DOHH2 (cell line): ENCODE measurements around the gene LRRC37A2.
"Not testable (repeated sequence)": the region's sequence is repeated elsewhere in the genome, so short reads cannot be mapped to it uniquely, and the experiment has no call there.

Source experiments
- H3F3A ChIP-seq: fragments of 200-600 bp; sonication (generic), shearing (Covaris generic); 2 replicates; pipeline ENCODE4 v1.6.0; 2016; ENCODE audit warnings: antibody characterized with exemption, mild to moderate bottlenecking; ENCODE audit not compliant: control insufficient read depth, insufficient read depth
- H3K27ac ChIP-seq: fragments of 200-600 bp; sonication (generic); 2 replicates; pipeline ENCODE4 v1.5.1; 2014; ENCODE audit warnings: low read depth, mild to moderate bottlenecking, low read length, moderate library complexity
- H3K27me3 ChIP-seq: fragments of 200-600 bp; sonication (generic); 2 replicates; pipeline ENCODE4 v1.6.1; 2014; ENCODE audit warnings: mild to moderate bottlenecking, low read length, mixed read lengths; ENCODE audit not compliant: control insufficient read depth
- H3K36me3 ChIP-seq: fragments of 200-600 bp; sonication (generic); 2 replicates; pipeline ENCODE4 v1.6.1; 2014; ENCODE audit warnings: mild to moderate bottlenecking, low read length, moderate library complexity, mixed read lengths; ENCODE audit not compliant: control insufficient read depth
- H3K4me1 ChIP-seq: fragments of 200-600 bp; sonication (generic); 2 replicates; pipeline ENCODE4 v1.6.1; 2014; ENCODE audit warnings: mild to moderate bottlenecking, low read length, mixed read lengths; ENCODE audit not compliant: control insufficient read depth
- H3K4me2 ChIP-seq: fragments of 200-600 bp; sonication (generic); 2 replicates; pipeline ENCODE4 v1.6.0; 2014; ENCODE audit warnings: mild to moderate bottlenecking, low read length, moderate library complexity
- H3K4me3 ChIP-seq: fragments of 200-600 bp; sonication (generic); 2 replicates; pipeline ENCODE4 v1.5.1; 2014; ENCODE audit warnings: mild to moderate bottlenecking, low read length, mixed read lengths
- H3K79me2 ChIP-seq: fragments of 200-600 bp; sonication (generic); 2 replicates; pipeline ENCODE4 v1.6.1; 2014; ENCODE audit warnings: mild to moderate bottlenecking, low read length, mixed read lengths; ENCODE audit not compliant: control insufficient read depth
- H3K9me2 ChIP-seq: fragments of 200-600 bp; sonication (generic); replicated peaks from 2 replicates; pipeline ENCODE4 v1.6.1; 2014; ENCODE audit warnings: mild to moderate bottlenecking, low read length, mixed read lengths; ENCODE audit not compliant: control insufficient read depth
- H3K9me3 ChIP-seq: fragments of 200-600 bp; sonication (generic); 2 replicates; pipeline ENCODE4 v1.6.1; 2014; ENCODE audit warnings: antibody characterized with exemption, low read length, mixed read lengths; ENCODE audit not compliant: control insufficient read depth, insufficient read depth
- H4K20me1 ChIP-seq: fragments of 200-600 bp; sonication (generic); 2 replicates; pipeline ENCODE4 v1.6.0; 2014; ENCODE audit warnings: low read depth, mild to moderate bottlenecking, antibody characterized with exemption, low read length, moderate library complexity; ENCODE audit not compliant: control insufficient read depth, insufficient read depth

LRRC37A2 gene

DNA sequence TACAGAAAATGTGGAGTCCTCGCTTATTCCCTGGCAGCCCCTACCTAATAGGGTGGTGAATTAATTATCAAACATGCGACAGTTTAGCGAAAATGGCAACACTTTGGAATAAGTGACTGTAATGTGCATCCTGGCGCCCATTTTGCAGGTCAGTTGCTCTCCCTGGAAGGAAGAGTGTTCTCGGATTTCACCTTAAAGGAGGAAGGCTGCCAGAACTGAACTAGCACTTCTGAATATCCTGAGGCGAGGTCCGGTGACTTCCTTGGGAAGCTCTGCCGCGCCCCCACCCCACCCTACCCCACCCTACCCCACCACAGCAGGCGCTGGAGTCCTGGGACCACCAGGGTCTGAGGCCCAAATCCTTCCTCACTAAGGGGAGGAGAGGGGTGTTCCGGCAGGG lies at the start of gene LRRC37A2:
Gene LRRC37A2, plus strand, starts transcription at position 301 of the 400 bp plus-strand sequence. CDS start 245 bp downstream, outside the sequence.
- not testable (repeated sequence) for H3K4me1 ChIP-seq, H3K4me3 ChIP-seq, H3K79me2 ChIP-seq, H3F3A ChIP-seq, H3K27me3 ChIP-seq, H3K27ac ChIP-seq, H3K9me3 ChIP-seq, H3K9me2 ChIP-seq, H3K4me2 ChIP-seq, H3K36me3 ChIP-seq, H4K20me1 ChIP-seq

DNA sequence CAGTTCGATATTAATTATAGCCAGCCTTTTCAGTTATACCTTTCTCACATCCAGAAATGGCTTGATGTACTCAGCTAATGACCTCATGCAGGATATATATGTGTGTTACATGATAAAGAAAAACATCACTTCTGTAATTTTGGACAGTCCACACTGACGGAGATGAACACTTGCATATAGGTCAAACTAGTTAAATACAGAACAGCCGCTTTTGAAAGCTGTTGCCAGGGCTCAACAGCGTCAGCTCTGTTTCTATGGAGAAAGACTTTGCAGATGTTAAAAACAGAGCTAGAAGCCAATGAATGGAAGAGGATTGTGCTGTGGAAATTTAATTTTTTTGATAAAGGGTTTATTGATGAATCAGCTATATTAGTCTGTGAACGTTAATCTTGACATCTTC lies 44.6 kb upstream of the LRRC37A2 start:
- not testable (repeated sequence) for H3K27me3 ChIP-seq, H3K79me2 ChIP-seq, H3K27ac ChIP-seq, H3F3A ChIP-seq, H3K4me3 ChIP-seq, H3K9me3 ChIP-seq, H3K4me1 ChIP-seq, H3K36me3 ChIP-seq, H3K9me2 ChIP-seq, H3K4me2 ChIP-seq, H4K20me1 ChIP-seq

DNA sequence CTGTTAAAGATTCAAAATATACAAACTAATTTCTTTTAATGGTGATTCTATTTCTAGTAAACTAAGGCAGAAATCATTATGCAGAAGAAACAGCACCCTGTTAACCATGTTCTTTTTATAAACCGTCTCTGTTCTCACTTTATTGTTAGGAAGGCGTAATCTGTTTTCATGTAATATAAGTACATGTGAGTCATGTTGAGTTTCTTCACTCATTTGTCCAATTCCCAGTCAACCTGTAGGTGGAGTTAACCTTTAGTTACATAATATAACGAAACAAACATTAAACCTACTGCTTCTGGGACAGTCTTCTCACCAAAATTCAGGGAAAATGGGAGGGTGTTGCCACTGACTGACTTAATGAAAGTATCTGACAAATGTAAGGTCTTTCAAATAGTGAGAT lies 37.8 kb upstream of the LRRC37A2 start:
- H3F3A ChIP-seq, H3K36me3 ChIP-seq, H3K4me2 ChIP-seq, H3K9me3 ChIP-seq, H3K79me2 ChIP-seq, H3K4me3 ChIP-seq, H4K20me1 ChIP-seq, H3K27ac ChIP-seq, H3K4me1 ChIP-seq, H3K9me2 ChIP-seq, H3K27me3 ChIP-seq: not testable (repeated sequence)

DNA sequence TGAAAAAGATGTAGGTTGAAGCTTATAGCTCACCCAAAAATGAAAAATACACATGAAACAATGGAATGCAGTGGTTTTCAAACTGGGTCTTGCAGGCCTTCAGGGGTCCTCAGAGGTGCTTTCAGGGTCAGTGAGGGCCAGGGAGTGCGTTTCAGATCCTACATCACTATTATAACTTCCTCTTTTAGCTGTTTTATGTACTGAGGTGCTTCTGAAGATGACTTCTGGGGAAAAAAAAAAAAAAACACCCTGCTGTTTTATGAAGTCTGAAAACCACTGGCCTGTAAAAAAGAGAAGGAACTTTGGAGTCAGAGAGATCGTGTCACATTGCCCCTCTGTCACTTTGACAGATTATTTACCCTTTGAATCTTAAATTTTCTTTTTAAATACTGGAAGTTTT lies 36.7 kb upstream of the LRRC37A2 start:
- not testable (repeated sequence) for H3K27me3 ChIP-seq, H3F3A ChIP-seq, H3K9me3 ChIP-seq, H3K79me2 ChIP-seq, H3K4me3 ChIP-seq, H4K20me1 ChIP-seq, H3K4me1 ChIP-seq, H3K36me3 ChIP-seq, H3K27ac ChIP-seq, H3K9me2 ChIP-seq, H3K4me2 ChIP-seq

DNA sequence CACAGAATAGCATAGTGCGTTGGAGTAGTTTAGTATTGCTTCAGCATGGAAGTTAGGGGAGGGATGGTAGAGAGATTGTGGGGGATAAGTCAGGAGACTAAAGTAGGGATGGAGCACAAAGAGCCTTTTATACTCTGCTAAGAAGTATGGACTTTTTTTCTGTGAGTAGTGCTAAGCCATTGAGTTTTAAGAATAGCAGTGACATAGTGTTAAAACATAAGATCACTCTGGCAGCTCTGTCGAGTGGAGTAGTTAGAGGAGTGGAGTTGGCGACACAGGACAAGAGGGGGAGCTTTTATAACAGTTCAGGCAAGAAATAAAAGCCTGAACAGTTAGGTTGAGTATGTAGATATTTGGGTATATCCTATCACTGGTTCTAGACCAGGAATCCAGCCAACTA lies 33.4 kb upstream of the LRRC37A2 start:
- not testable (repeated sequence) for H3K4me3 ChIP-seq, H3K79me2 ChIP-seq, H3K27ac ChIP-seq, H3K4me1 ChIP-seq, H3K9me2 ChIP-seq, H4K20me1 ChIP-seq, H3K27me3 ChIP-seq, H3F3A ChIP-seq, H3K36me3 ChIP-seq, H3K9me3 ChIP-seq, H3K4me2 ChIP-seq

DNA sequence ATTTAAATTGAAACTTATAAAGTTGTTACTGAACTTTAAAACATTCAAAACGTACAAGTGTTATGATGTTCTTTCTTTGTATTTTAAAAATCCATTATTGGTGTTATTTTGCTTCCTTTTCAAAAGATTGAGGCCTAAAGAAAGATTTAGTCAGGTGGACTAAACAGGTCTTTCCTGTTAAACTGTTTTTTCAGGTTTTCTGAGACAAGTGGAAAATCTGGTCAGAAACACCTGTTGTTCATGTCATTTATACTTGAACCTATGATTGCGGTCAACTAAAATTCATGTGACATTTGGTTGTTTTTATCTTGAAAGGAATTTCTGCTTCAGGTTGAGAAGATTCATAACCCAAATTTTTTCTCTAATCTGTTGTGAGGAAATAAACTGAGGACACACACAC lies 31.0 kb upstream of the LRRC37A2 start:
- not testable (repeated sequence) for H3K4me1 ChIP-seq, H3K4me3 ChIP-seq, H3F3A ChIP-seq, H4K20me1 ChIP-seq, H3K27ac ChIP-seq, H3K9me2 ChIP-seq, H3K79me2 ChIP-seq, H3K4me2 ChIP-seq, H3K9me3 ChIP-seq, H3K36me3 ChIP-seq, H3K27me3 ChIP-seq

DNA sequence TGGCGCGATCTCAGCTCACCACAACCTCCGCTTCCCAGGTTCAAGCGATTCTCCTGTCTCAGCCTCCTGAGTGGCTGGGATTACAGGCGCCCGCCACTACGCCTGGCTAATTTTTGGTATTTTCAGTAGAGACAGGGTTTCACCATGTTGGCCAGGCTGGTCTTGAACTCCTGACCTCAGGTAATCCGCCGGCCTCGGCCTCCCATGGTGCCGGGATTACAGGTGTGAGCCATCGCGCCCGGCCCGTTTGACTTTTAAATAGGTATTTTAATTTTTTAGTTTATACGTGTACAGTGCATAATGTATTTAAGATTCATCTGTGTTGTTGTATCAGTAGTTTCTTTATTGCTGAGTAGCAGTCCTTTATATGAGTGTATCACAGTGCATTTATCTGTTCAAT lies 20.2 kb upstream of the LRRC37A2 start:
- H3K4me3 ChIP-seq, H3K4me2 ChIP-seq, H3K27me3 ChIP-seq, H4K20me1 ChIP-seq, H3F3A ChIP-seq, H3K9me3 ChIP-seq, H3K27ac ChIP-seq, H3K4me1 ChIP-seq, H3K36me3 ChIP-seq, H3K9me2 ChIP-seq: not testable (repeated sequence)
- peaks cover 32% of the 10 kb centered on the region for H3K79me2 ChIP-seq

DNA sequence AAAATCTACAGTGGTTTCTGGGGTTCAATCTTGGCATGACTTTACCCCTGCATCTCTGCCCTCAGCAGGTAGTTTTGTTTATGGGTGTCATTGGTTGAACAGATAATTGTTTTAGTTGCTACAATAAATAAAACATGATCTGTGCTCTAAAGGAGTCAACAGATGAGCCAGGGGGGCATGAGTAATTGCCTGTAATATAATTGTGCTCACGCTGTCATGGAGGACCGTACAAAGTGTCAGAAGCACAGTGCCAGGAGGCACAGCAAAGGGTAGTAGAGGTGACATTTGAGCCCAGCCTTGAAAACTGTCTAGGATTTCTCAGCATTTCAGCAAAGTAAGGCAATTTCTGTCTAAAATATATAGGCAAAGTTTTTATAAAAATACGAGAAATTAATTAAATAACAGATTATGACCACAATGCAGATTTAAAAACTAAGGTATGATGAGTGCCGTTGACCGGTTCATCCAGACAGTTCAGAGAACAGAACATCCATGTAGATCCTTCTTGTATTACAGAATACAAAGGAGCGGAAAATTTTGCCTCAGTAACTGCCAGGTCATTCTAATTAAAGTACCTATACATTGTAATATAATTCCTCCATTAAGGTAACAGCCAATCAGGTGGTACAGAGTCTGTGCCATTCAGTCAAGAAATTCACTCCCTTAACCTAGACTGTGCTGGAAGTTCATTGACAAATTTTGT lies 12.7 kb upstream of the LRRC37A2 start:
- H3K27ac ChIP-seq, H3K36me3 ChIP-seq: not testable (repeated sequence)

More for the DNA sequence above, 12.7 kb upstream of the LRRC37A2 start:
- not testable (repeated sequence) for H3K9me2 ChIP-seq, H3K4me1 ChIP-seq, H3K27me3 ChIP-seq, H3K4me3 ChIP-seq, H3K9me3 ChIP-seq, H3F3A ChIP-seq, H3K4me2 ChIP-seq, H4K20me1 ChIP-seq
- peaks cover 34% of the 10 kb centered on the region for H3K79me2 ChIP-seq
